Measurements from ENCODE around the gene DHFR2. TPM values are rescaled to one million over a fixed set of nuclear protein-coding genes. Genes with fewer than 3 reads are reported as not detected.
A peak's percentile ranks its signal among the peaks of the same experiment; 100 is the strongest.
"Not testable (repeated sequence)": the region's sequence is repeated elsewhere in the genome, so short reads cannot be mapped to it uniquely, and the experiment has no call there.

DHFR2 gene
- polyA plus RNA-seq (2013) = 1.6 and 1.9 TPM in 2 replicates

DNA sequence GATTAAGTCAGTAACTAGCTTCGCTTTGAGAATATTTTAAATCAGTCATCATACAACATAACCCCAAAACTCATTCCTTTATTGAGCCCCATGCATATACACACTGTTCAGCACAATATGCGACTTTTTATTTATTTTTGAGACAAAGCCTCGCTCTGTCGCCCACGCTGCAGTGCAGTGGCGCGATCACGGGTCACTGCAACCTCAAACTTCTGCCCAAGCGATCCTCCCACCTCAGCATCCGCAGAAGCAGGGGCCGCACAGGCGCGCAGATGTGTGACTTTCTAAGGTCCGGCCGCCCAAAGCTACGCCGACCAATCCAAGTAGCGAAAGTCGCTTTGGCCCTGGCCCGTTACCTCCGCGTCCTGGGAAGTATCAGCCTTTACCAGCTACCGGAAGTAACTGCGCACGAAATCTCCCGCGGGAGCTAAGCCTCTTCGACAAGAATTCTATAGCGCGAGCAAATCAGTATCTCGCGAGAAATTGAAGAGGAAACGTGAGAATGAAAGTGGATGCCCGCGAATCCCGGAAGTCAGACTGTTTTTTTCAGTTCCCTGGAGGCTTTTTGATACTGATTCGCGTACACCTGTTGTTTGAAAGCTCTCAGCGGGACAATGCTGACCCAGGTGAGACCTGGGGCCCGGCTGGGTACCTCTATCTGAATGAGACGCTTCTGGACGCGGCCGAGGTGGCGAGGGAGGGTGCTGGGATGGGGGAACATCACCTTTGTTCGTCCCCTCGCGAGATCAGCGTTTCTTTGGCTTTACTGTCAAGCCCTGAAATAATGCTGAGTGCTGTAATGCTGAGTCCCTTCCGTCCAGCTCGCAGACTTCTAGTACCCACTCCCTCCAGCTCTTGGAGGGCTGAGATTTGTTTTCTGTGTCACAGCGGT is at the start of gene DHFR2, which contains the start of gene NSUN3:
Gene DHFR2 (minus strand): TSS at position 404 of the 892 bp plus-strand sequence. CDS start 1,405 bp downstream, outside the sequence.
Gene NSUN3 (plus strand): TSS at position 549 of the 892 bp plus-strand sequence. CDS start 66 bp downstream, at position 615.
- Histone ChIP-seq H4K8ac (ENCODE audit: low read depth, low read length) (peak within 1 kb of the TSS; percentile 93), H3K4me3 (ENCODE audit: low read depth, low read length) (peak within 1 kb of the TSS; percentile 83), H3K14ac (ENCODE audit: low read length) (peak within 1 kb of the TSS; percentile 89), H3K79me2 (ENCODE audit: control insufficient read depth, insufficient read depth, low read length, poor library complexity) (peaks cover 4% of the 10 kb centered on the region), H2BK120ac (ENCODE audit: insufficient read depth, low read length, poor library complexity) (peak within 1 kb of the TSS; percentile 87), H3K4me1 (ENCODE audit: control insufficient read depth in 1 of 2, insufficient read depth in 2 of 2, low read length in 2 of 2) (peaks cover 1 to 3% of the 10 kb centered on the region in 2 experiments), H3K27ac (ENCODE audit: low read depth, low read length) (peak within 1 kb of the TSS; percentile 85), H2AFZ (ENCODE audit: insufficient read depth, low read length, poor library complexity) (peak within 1 kb of the TSS; percentile 88), H3K23ac (ENCODE audit: low read length) (no peak within 1 kb of the TSS), H3K9ac (ENCODE audit: low read length) (peak within 1 kb of the TSS; percentile 95), H3K27me3 (ENCODE audit: insufficient read depth, low read length) (no peaks in the 10 kb centered on the region), H3K79me1 (ENCODE audit: low read length) (peaks cover 7% of the 10 kb centered on the region), H3K36me3 (ENCODE audit: control insufficient read depth in 1 of 2, insufficient read depth in 2 of 2, low read length in 2 of 2) (peaks cover 2 to 4% of the 10 kb centered on the region in 2 experiments), H4K91ac (ENCODE audit: low read depth, low read length) (peak within 1 kb of the TSS; percentile 81), H3K9me3 (ENCODE audit: insufficient read depth, low read depth, low read length) (no peaks in the 10 kb centered on the region), H2AK5ac (ENCODE audit: low read length) (peak within 1 kb of the TSS; percentile 69), H3K18ac (ENCODE audit: low read length) (peak within 1 kb of the TSS; percentile 78), H4K12ac (ENCODE audit: low read depth, low read length) (peak within 1 kb of the TSS; percentile 96), H3K4ac (ENCODE audit: low read depth, low read length) (peak within 1 kb of the TSS; percentile 71), H2BK5ac (ENCODE audit: low read depth, low read length, poor library complexity) (peak within 1 kb of the TSS; percentile 96), H2BK12ac (ENCODE audit: low read length) (no peak within 1 kb of the TSS), H3K4me2 (ENCODE audit: low read length) (peak within 1 kb of the TSS; percentile 67)
- no CpG with 5 or more reads among the region's 52 CpGs for WGBS (ENCODE audit: extremely low coverage, insufficient coverage, insufficient read length)
- DNase-seq = peak; percentile 93 to 99

DNA sequence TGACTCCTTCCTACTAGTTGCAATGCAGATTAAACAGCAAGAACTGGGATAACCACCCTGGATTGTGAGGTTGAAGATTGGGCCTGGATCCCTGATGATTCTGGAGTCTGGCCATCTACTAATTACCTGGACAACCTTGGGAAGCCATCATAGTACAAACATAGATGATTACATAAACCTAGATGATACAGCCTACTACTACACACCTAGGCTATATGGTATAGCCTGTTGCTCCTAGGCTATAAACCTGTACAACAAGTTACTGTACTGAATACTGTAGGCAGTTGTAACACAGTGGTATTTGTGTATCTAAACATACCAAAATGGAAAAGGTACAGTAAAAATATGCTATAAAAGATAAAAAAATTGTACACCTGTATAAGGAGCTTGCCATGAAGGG is 48.1 kb upstream of the DHFR2 start:
- H2BK120ac ChIP-seq (ENCODE audit: insufficient read depth, low read length, poor library complexity) = no peak overlapping the region
- no peak overlapping the region for H2AFZ ChIP-seq (ENCODE audit: insufficient read depth, low read length, poor library complexity)

DNA sequence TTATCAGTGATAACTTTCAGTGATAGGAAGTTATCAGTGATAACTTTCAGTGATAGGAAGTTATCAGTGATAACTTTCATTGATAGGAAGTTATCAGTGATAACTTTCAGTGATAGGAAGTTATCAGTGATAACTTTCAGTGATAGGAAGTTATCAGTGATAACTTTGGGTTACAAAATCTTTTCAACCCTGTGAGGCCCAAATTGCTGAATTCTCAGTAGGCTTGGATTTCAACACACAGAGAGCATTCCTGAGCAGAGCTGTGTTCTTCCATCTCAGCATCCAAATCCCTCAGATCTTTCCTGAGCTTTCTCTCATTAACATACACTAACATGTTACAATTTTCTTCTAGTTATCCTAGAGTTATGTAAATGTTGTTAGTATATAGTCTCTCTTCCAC is 47.5 kb upstream of the DHFR2 start:
- H3K27me3 ChIP-seq (ENCODE audit: insufficient read depth, low read length); H3K23ac ChIP-seq (ENCODE audit: low read length); H2BK120ac ChIP-seq (ENCODE audit: insufficient read depth, low read length, poor library complexity); H3K4ac ChIP-seq (ENCODE audit: low read depth, low read length); H3K4me3 ChIP-seq (ENCODE audit: low read depth, low read length); H3K4me2 ChIP-seq (ENCODE audit: low read length); H3K79me1 ChIP-seq (ENCODE audit: low read length); H3K79me2 ChIP-seq (ENCODE audit: control insufficient read depth, insufficient read depth, low read length, poor library complexity); H3K9ac ChIP-seq (ENCODE audit: low read length); H4K12ac ChIP-seq (ENCODE audit: low read depth, low read length); H2AK5ac ChIP-seq (ENCODE audit: low read length); H3K36me3 ChIP-seq (ENCODE audit: control insufficient read depth in 1 of 2, insufficient read depth in 2 of 2, low read length in 2 of 2); H3K4me1 ChIP-seq (ENCODE audit: control insufficient read depth in 1 of 2, insufficient read depth in 2 of 2, low read length in 2 of 2); H3K27ac ChIP-seq (ENCODE audit: low read depth, low read length); H2AFZ ChIP-seq (ENCODE audit: insufficient read depth, low read length, poor library complexity); H4K91ac ChIP-seq (ENCODE audit: low read depth, low read length); H3K14ac ChIP-seq (ENCODE audit: low read length); H2BK5ac ChIP-seq (ENCODE audit: low read depth, low read length, poor library complexity); H2BK12ac ChIP-seq (ENCODE audit: low read length); H4K8ac ChIP-seq (ENCODE audit: low read depth, low read length); H3K18ac ChIP-seq (ENCODE audit: low read length); H3K9me3 ChIP-seq (ENCODE audit: insufficient read depth, low read depth, low read length): not testable (repeated sequence)
- peak; percentile 22 to 63 for DNase-seq

More for the DNA sequence above, 48.1 kb upstream of the DHFR2 start:
- H3K9ac ChIP-seq (ENCODE audit: low read length) = no peak overlapping the region
- H4K91ac ChIP-seq (ENCODE audit: low read depth, low read length) = no peak overlapping the region
- H4K12ac ChIP-seq (ENCODE audit: low read depth, low read length) = no peak overlapping the region
- H3K27ac ChIP-seq (ENCODE audit: low read depth, low read length) = no peak overlapping the region
- no peak overlapping the region for H3K23ac ChIP-seq (ENCODE audit: low read length)
- no peak overlapping the region for H3K4me2 ChIP-seq (ENCODE audit: low read length)
- H3K27me3 ChIP-seq (ENCODE audit: insufficient read depth, low read length) = no peaks in the 10 kb centered on the region
- no peaks in the 10 kb centered on the region for H3K79me2 ChIP-seq (ENCODE audit: control insufficient read depth, insufficient read depth, low read length, poor library complexity)
- no peak overlapping the region for H2BK5ac ChIP-seq (ENCODE audit: low read depth, low read length, poor library complexity)
- H3K36me3 ChIP-seq (ENCODE audit: control insufficient read depth in 1 of 2, insufficient read depth in 2 of 2, low read length in 2 of 2) = no peaks in the 10 kb centered on the region
- H3K18ac ChIP-seq (ENCODE audit: low read length) = no peak overlapping the region
- H3K14ac ChIP-seq (ENCODE audit: low read length) = no peak overlapping the region
- no peak overlapping the region for H3K4ac ChIP-seq (ENCODE audit: low read depth, low read length)
- no peak overlapping the region for H4K8ac ChIP-seq (ENCODE audit: low read depth, low read length)
- H3K9me3 ChIP-seq (ENCODE audit: insufficient read depth, low read depth, low read length) = no peaks in the 10 kb centered on the region
- no peak overlapping the region for H2AK5ac ChIP-seq (ENCODE audit: low read length)
- H3K4me1 ChIP-seq (ENCODE audit: control insufficient read depth in 1 of 2, insufficient read depth in 2 of 2, low read length in 2 of 2) = no peaks in the 10 kb centered on the region
- no peak for DNase-seq
- H2BK12ac ChIP-seq (ENCODE audit: low read length) = no peak overlapping the region
- H3K4me3 ChIP-seq (ENCODE audit: low read depth, low read length) = no peak overlapping the region
- no peaks in the 10 kb centered on the region for H3K79me1 ChIP-seq (ENCODE audit: low read length)

GRCh38 chr3:94106268-94106667 is 43.6 kb upstream of the DHFR2 start:
- H3K4ac ChIP-seq (ENCODE audit: low read depth, low read length) = no peak overlapping the region
- no peaks in the 10 kb centered on the region for H3K79me2 ChIP-seq (ENCODE audit: control insufficient read depth, insufficient read depth, low read length, poor library complexity)
- H2AFZ ChIP-seq (ENCODE audit: insufficient read depth, low read length, poor library complexity) = no peak overlapping the region
- H3K79me1 ChIP-seq (ENCODE audit: low read length) = no peaks in the 10 kb centered on the region
- H2BK120ac ChIP-seq (ENCODE audit: insufficient read depth, low read length, poor library complexity) = no peak overlapping the region
- H3K18ac ChIP-seq (ENCODE audit: low read length) = no peak overlapping the region
- H4K91ac ChIP-seq (ENCODE audit: low read depth, low read length) = no peak overlapping the region
- no peak overlapping the region for H2BK12ac ChIP-seq (ENCODE audit: low read length)
- no peak overlapping the region for H3K4me3 ChIP-seq (ENCODE audit: low read depth, low read length)
- no peak overlapping the region for H4K8ac ChIP-seq (ENCODE audit: low read depth, low read length)
- H3K9me3 ChIP-seq (ENCODE audit: insufficient read depth, low read depth, low read length) = no peaks in the 10 kb centered on the region
- no CpG with 5 or more reads among the region's 5 CpGs for WGBS (ENCODE audit: extremely low coverage, insufficient coverage, insufficient read length)
- H3K27me3 ChIP-seq (ENCODE audit: insufficient read depth, low read length) = no peaks in the 10 kb centered on the region
- DNase-seq = peak in 1 of 2 donors; percentile 26
- no peak overlapping the region for H3K27ac ChIP-seq (ENCODE audit: low read depth, low read length)
- H3K4me2 ChIP-seq (ENCODE audit: low read length) = no peak overlapping the region
- no peak overlapping the region for H4K12ac ChIP-seq (ENCODE audit: low read depth, low read length)
- no peak overlapping the region for H3K9ac ChIP-seq (ENCODE audit: low read length)
- peaks cover 0 to 1% of the 10 kb centered on the region in 2 experiments for H3K36me3 ChIP-seq (ENCODE audit: control insufficient read depth in 1 of 2, insufficient read depth in 2 of 2, low read length in 2 of 2)
- no peak overlapping the region for H2BK5ac ChIP-seq (ENCODE audit: low read depth, low read length, poor library complexity)
- H3K23ac ChIP-seq (ENCODE audit: low read length) = no peak overlapping the region
- H2AK5ac ChIP-seq (ENCODE audit: low read length) = no peak overlapping the region
- H3K4me1 ChIP-seq (ENCODE audit: control insufficient read depth in 1 of 2, insufficient read depth in 2 of 2, low read length in 2 of 2) = no peaks in the 10 kb centered on the region
- H3K14ac ChIP-seq (ENCODE audit: low read length) = no peak overlapping the region

Data from trophoblast cell (in vitro differentiated cells and primary cell).